BJ (cell line): ENCODE results near the gene CORO6. TPM values are rescaled to one million over a fixed set of nuclear protein-coding genes. Genes with fewer than 3 reads are reported as not detected.

Experiments used
- CTCF ChIA-PET: fragments of 350-600 bp; formaldehyde crosslinking; extraction: SDS; loops from one replicate; lab custom pipeline; 2021; ENCODE audit warnings: antibody characterized with exemption, inconsistent platforms; lab: Yijun Ruan, JAX
- POLR2A ChIA-PET: fragments of 300-600 bp; sonication (Branson Sonifier 250); formaldehyde crosslinking; extraction: SDS; loops from one replicate; lab custom pipeline; 2021; ENCODE audit warnings: antibody characterized with exemption; lab: Charles Lee
- DNase-seq: peaks from one replicate; pipeline ENCODE4 v3.0.0-alpha.2; 2011; ENCODE audit warnings: low read depth
- H3K27me3 ChIP-seq: 2 replicates; pipeline ENCODE4 v1.6.0; 2011; ENCODE audit warnings: low read length; ENCODE audit not compliant: control insufficient read depth, insufficient read depth
- H3K36me3 ChIP-seq: 2 replicates; pipeline ENCODE4 v1.5.1; 2011; ENCODE audit warnings: low read length; ENCODE audit not compliant: control insufficient read depth, insufficient read depth
- H3K4me3 ChIP-seq: 2 replicates; pipeline ENCODE4 v1.5.1; 2011; ENCODE audit warnings: low read depth, mild to moderate bottlenecking, control low read depth, low read length
- polyA plus RNA-seq: library from polyadenylated mRNA; depleted of rRNA; stranded (reverse); fragments of >200 nt; gene quantifications from 2 replicates; pipeline ENCODE4 v1.2.3, GENCODE V29; 2011
- TF ChIP-seq, protein P1 (sequence below): IDR thresholded peaks from 2 replicates; pipeline ENCODE4 v1.5.1; 2011; ENCODE audit warnings: low read depth, mild to moderate bottlenecking, control low read depth, inconsistent platforms, low read length, moderate library complexity; ENCODE audit not compliant: insufficient read depth

CORO6 gene
- polyA plus RNA-seq, 1 experiment, result 19.3 TPM

- CTCF ChIA-PET, result interaction anchor here (0.6 to 3.2 kb wide), 3 partner anchors 11 to 168 kb away, joined by 3 to 15 read pairs (median 11); no protein-coding TSS in a partner anchor
- DNase-seq, result no peak
- POLR2A ChIA-PET, result no interaction called here
- TF ChIP-seq, protein P1, sequence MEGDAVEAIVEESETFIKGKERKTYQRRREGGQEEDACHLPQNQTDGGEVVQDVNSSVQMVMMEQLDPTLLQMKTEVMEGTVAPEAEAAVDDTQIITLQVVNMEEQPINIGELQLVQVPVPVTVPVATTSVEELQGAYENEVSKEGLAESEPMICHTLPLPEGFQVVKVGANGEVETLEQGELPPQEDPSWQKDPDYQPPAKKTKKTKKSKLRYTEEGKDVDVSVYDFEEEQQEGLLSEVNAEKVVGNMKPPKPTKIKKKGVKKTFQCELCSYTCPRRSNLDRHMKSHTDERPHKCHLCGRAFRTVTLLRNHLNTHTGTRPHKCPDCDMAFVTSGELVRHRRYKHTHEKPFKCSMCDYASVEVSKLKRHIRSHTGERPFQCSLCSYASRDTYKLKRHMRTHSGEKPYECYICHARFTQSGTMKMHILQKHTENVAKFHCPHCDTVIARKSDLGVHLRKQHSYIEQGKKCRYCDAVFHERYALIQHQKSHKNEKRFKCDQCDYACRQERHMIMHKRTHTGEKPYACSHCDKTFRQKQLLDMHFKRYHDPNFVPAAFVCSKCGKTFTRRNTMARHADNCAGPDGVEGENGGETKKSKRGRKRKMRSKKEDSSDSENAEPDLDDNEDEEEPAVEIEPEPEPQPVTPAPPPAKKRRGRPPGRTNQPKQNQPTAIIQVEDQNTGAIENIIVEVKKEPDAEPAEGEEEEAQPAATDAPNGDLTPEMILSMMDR, result no peak
- peaks cover 7% of the 10 kb centered on the region for H3K36me3 ChIP-seq
- H3K27me3 ChIP-seq, result no peaks in the 10 kb centered on the region
- no peak overlapping the region for H3K4me3 ChIP-seq
Observed at GRCh38 chr17:29627951-29628350, 5.2 kb upstream of the CORO6 start.

DNA sequence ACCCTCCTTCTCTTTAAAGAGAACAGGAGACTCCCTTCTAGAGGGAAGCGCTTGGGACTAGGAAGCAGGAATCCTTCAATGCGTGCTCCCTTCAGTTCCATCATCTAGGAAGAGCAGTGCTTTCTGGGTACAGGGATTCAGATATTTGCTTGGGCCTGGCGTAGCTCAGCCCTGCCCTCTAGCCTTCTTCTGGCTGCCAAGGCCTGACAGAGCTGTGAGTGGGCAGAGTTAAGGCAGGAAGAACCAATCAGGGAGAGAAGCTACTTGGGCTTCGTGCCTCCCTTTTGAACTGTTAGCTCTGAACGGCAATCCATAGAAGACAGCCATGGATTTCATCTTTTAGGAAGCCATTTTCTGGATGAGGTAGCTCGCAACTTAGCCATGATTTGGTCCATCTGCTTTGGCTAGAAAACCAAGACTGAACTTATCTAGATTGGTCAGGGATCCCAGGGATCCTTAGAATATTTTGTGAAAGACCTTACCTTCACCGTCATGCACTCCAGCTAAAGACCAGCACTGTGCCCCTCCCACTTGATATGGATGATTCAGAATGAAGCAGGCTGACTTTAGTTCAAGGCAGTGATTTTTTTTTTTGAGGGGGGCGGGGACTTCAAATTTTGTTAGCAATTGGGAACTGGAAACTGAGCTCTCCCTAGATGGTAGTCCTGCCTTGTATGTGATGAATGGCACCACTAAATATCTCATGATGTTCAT lies 2.5 kb upstream of the CORO6 start:
- ChIA-PET POLR2A (interaction anchor here (0.6 kb wide), 1 partner anchor 11 kb away, joined by 4 read pairs; no protein-coding TSS in a partner anchor), CTCF (interaction anchor here (0.6 to 3.2 kb wide), 6 partner anchors 9 to 395 kb away, joined by 3 to 19 read pairs (median 4); no protein-coding TSS in a partner anchor)
- H3K4me3 ChIP-seq, result no peak overlapping the region
- H3K36me3 ChIP-seq, result no peaks in the 10 kb centered on the region
- TF ChIP-seq, protein P1, result 0 out of 2 replicates have a peak, but pooled peaks have one; percentile 3
- H3K27me3 ChIP-seq, result no peaks in the 10 kb centered on the region
- DNase-seq, result no peak

- DNase-seq, result no peak
- H3K27me3 ChIP-seq, result no peaks in the 10 kb centered on the region
- TF ChIP-seq, protein P1, result no peak
- H3K4me3 ChIP-seq, result no peak overlapping the region
- ChIA-PET POLR2A (no interaction called here), CTCF (interaction anchor here (0.6 to 3.2 kb wide), 6 partner anchors 10 to 396 kb away, joined by 3 to 19 read pairs (median 4); no protein-coding TSS in a partner anchor)
- H3K36me3 ChIP-seq, result no peaks in the 10 kb centered on the region
Observed at GRCh38 chr17:29624586-29624985, 1.9 kb upstream of the CORO6 start.

DNA sequence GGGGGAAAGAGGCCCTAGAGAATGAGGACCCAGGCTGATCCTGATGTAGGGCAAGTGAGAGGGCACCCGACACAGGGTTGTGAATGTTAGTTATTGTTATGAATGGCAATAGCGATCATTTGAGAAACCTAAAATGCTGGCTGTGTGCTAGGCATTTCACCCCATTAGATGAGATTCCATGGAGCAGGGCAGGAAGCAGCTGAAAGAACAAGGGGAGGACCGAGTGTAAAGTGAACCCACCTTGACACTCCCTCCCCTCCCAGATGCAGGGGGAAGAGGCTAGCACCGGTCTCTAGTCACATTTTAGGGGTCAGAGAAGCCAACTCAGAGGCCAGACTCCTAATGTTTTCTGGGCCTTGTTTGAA lies 553 bp upstream of the CORO6 start:
- DNase-seq, result no peak
- POLR2A ChIA-PET, result no interaction called here

GRCh38 chr17:29621751-29622194 lies 939 bp downstream of the CORO6 start:
- H3K4me3 ChIP-seq, result peak overlapping the region; percentile 76
- CTCF ChIA-PET, result interaction anchor here (0.9 to 1.7 kb wide), 5 partner anchors 8 to 471 kb away, joined by 3 to 6 read pairs (median 4); no protein-coding TSS in a partner anchor
- no peaks in the 10 kb centered on the region for H3K36me3 ChIP-seq
- TF ChIP-seq, protein P1, result no peak
- no peak for DNase-seq
- POLR2A ChIA-PET, result no interaction called here
- no peaks in the 10 kb centered on the region for H3K27me3 ChIP-seq

More for the DNA sequence above, 553 bp upstream of the CORO6 start:
- CTCF ChIA-PET, result interaction anchor here (0.8 to 1.2 kb wide), 3 partner anchors 17 to 156 kb away, joined by 3 to 4 read pairs (median 4); no protein-coding TSS in a partner anchor
- Histone ChIP-seq H3K36me3 (no peaks in the 10 kb centered on the region), H3K27me3 (no peaks in the 10 kb centered on the region), H3K4me3 (no peak overlapping the region)
- TF ChIP-seq, protein P1, result no peak
